H1 (cell line): ENCODE measurements around the gene DCAF4. TPM values are rescaled to one million over a fixed set of nuclear protein-coding genes. Genes with fewer than 3 reads are reported as not detected.
A peak's percentile ranks its signal among the peaks of the same experiment; 100 is the strongest.

Experiments used
- CTCF ChIA-PET: fragments of 300-600 bp; sonication (Branson Sonifier 250); formaldehyde crosslinking; loops from one replicate; lab custom pipeline; 2021; ENCODE audit not compliant: partially characterized antibody; lab: Charles Lee
- POLR2A ChIA-PET: fragments of 300-600 bp; sonication (Branson Sonifier 250); formaldehyde crosslinking; loops from one replicate; lab custom pipeline; 2021; ENCODE audit warnings: inconsistent platforms; ENCODE audit not compliant: partially characterized antibody; lab: Charles Lee
- DNase-seq, 2 experiments: peaks; one replicate each; pipeline versions ENCODE4 v3.0.0 to v3.0.0-alpha.2; 2010 to 2022; ENCODE audit warnings: low spot score in 2 of 2, low read depth in 1 of 2, mixed read lengths in 1 of 2
- FAIRE-seq: peaks from 2 replicates; lab custom pipeline; 2011; peaks lifted over from hg19 to GRCh38; lab: Jason Lieb, UNC
- H2AFZ ChIP-seq: 2 replicates; pipeline ENCODE4 v1.8.1; 2012; ENCODE audit warnings: low read length, inconsistent platforms
- H2AK5ac ChIP-seq: 2 replicates; pipeline ENCODE4 v1.6.1; 2013; ENCODE audit warnings: low read depth, low read length
- H2BK120ac ChIP-seq: replicated peaks from 2 replicates; pipeline ENCODE3; 2013; ENCODE audit warnings: low read depth, low read length, inconsistent platforms
- H2BK12ac ChIP-seq: 2 replicates; pipeline ENCODE4 v1.6.1; 2013; ENCODE audit warnings: low read depth, low read length
- H2BK15ac ChIP-seq: 2 replicates; pipeline ENCODE4 v1.6.1; 2013; ENCODE audit warnings: low read length
- H2BK20ac ChIP-seq: 2 replicates; pipeline ENCODE4 v1.6.1; 2013; ENCODE audit warnings: low read length
- H2BK5ac ChIP-seq: 2 replicates; pipeline ENCODE4 v1.6.1; 2013; ENCODE audit warnings: low read depth, low read length
- H3K14ac ChIP-seq: 2 replicates; pipeline ENCODE4 v1.6.1; 2013; ENCODE audit warnings: inconsistent platforms; ENCODE audit not compliant: insufficient read length
- H3K18ac ChIP-seq: 2 replicates; pipeline ENCODE4 v1.6.1; 2013; ENCODE audit warnings: low read length; ENCODE audit errors: extremely low read depth
- H3K23ac ChIP-seq: 2 replicates; pipeline ENCODE4 v1.6.1; 2013; ENCODE audit warnings: inconsistent platforms; ENCODE audit not compliant: insufficient read length
- H3K23me2 ChIP-seq: 2 replicates; pipeline ENCODE4 v1.6.1; 2013; ENCODE audit warnings: low read depth, low read length
- H3K27ac ChIP-seq: 2 replicates; pipeline ENCODE4 v1.6.1; 2011; ENCODE audit warnings: low read depth, low read length, inconsistent platforms
- H3K27me3 ChIP-seq, 4 experiments: replicated peaks in 1 of 4; 1 replicate in 1 of 4; 2 replicates in 3 of 4; pipeline versions ENCODE4 v1.6.1 to v1.8.1; 2011 to 2013; ENCODE audit warnings: low read length in 3 of 4, mild to moderate bottlenecking in 3 of 4, inconsistent platforms in 2 of 4, mixed read lengths in 2 of 4, moderate library complexity in 1 of 4; ENCODE audit not compliant: control insufficient read depth in 3 of 4, insufficient read depth in 3 of 4; ENCODE audit errors: extremely low read depth in 1 of 4
- H3K36me3 ChIP-seq, 4 experiments: 2 replicates each; pipeline versions ENCODE4 v1.6.1 to v1.8.1; 2011 to 2013; ENCODE audit warnings: mild to moderate bottlenecking in 4 of 4, low read length in 3 of 4, moderate library complexity in 2 of 4, control low read depth in 1 of 4, inconsistent platforms in 1 of 4; ENCODE audit not compliant: insufficient read depth in 4 of 4, control insufficient read depth in 2 of 4
- H3K4ac ChIP-seq: replicated peaks from 2 replicates; pipeline ENCODE3; 2013; ENCODE audit warnings: low read length, low read depth, mixed read lengths, inconsistent platforms; ENCODE audit not compliant: insufficient read length
- H3K4me1 ChIP-seq, 4 experiments: replicated peaks in 1 of 4; 1 replicate in 1 of 4; 2 replicates in 3 of 4; pipeline versions ENCODE4 v1.6.1 to v1.8.1; 2011 to 2013; ENCODE audit warnings: low read length in 3 of 4, inconsistent platforms in 2 of 4, mixed read lengths in 1 of 4; ENCODE audit not compliant: insufficient read depth in 4 of 4, control insufficient read depth in 3 of 4
- H3K4me2 ChIP-seq, 2 experiments: 2 replicates each; pipeline versions ENCODE4 v1.6.1 to v1.8.1; 2011 to 2013; ENCODE audit warnings: low read depth in 2 of 2, low read length in 2 of 2, control low read depth in 1 of 2, inconsistent platforms in 1 of 2, mild to moderate bottlenecking in 1 of 2; ENCODE audit not compliant: insufficient read depth in 1 of 2
- H3K4me3 ChIP-seq, 4 experiments: fragments of 200-600, 300-600 bp in 1 of 4; sonication (generic), shearing (Covaris generic), sonication (Bioruptor Twin) in 1 of 4; 2 replicates each; pipeline versions ENCODE4 v1.5.1 to v1.8.1; 2011 to 2016; ENCODE audit warnings: low read length in 4 of 4, low read depth in 3 of 4, control low read depth in 2 of 4, inconsistent platforms in 2 of 4, mild to moderate bottlenecking in 2 of 4, mixed read lengths in 1 of 4, moderate library complexity in 1 of 4; ENCODE audit not compliant: insufficient read depth in 2 of 4; ENCODE audit errors: extremely low read depth in 1 of 4
- H3K56ac ChIP-seq: replicated peaks from 2 replicates; pipeline ENCODE3; 2013; ENCODE audit warnings: low read depth, mild to moderate bottlenecking, mixed read lengths, low read length, inconsistent platforms; ENCODE audit not compliant: insufficient read length
- H3K79me1 ChIP-seq: 2 replicates; pipeline ENCODE4 v1.6.1; 2013; ENCODE audit warnings: low read depth, low read length, control low read depth
- H3K79me2 ChIP-seq, 2 experiments: 2 replicates each; pipeline versions ENCODE4 v1.6.1 to v1.8.1; 2012 to 2013; ENCODE audit warnings: low read length in 2 of 2, mild to moderate bottlenecking in 2 of 2, inconsistent platforms in 1 of 2; ENCODE audit not compliant: insufficient read depth in 2 of 2, control insufficient read depth in 1 of 2
- H3K9ac ChIP-seq, 4 experiments: replicated peaks in 1 of 4; 1 replicate in 1 of 4; 2 replicates in 3 of 4; pipeline versions ENCODE4 v1.6.1 to v1.8.1; 2011 to 2013; ENCODE audit warnings: low read depth in 3 of 4, low read length in 3 of 4, control low read depth in 2 of 4, mild to moderate bottlenecking in 2 of 4, moderate library complexity in 2 of 4, inconsistent platforms in 1 of 4; ENCODE audit errors: extremely low read depth in 1 of 4
- H3K9me3 ChIP-seq, 2 experiments: 2 replicates each; pipeline versions ENCODE4 v1.6.1 to v1.8.1; 2012 to 2013; ENCODE audit warnings: mild to moderate bottlenecking in 2 of 2, moderate library complexity in 2 of 2, control low read depth in 1 of 2, inconsistent platforms in 1 of 2, low read depth in 1 of 2, low read length in 1 of 2, mixed read lengths in 1 of 2; ENCODE audit not compliant: insufficient read depth in 2 of 2
- H4K20me1 ChIP-seq, 2 experiments: replicated peaks in 1 of 2; 2 replicates each; pipeline versions ENCODE3 to v1.8.1; 2011 to 2013; ENCODE audit warnings: inconsistent platforms in 2 of 2, low read length in 2 of 2, mild to moderate bottlenecking in 1 of 2; ENCODE audit not compliant: insufficient read depth in 2 of 2, control insufficient read depth in 1 of 2
- H4K5ac ChIP-seq: 2 replicates; pipeline ENCODE4 v1.6.1; 2013; ENCODE audit warnings: low read length, low read depth, mixed read lengths, inconsistent platforms; ENCODE audit not compliant: insufficient read length
- H4K8ac ChIP-seq: 2 replicates; pipeline ENCODE4 v1.8.0; 2013; ENCODE audit warnings: mild to moderate bottlenecking, moderate library complexity, low read length, inconsistent platforms; ENCODE audit not compliant: insufficient read depth; ENCODE audit errors: extremely low read depth
- H4K91ac ChIP-seq: replicated peaks from 2 replicates; pipeline ENCODE3; 2013; ENCODE audit warnings: low read length, mixed read lengths, inconsistent platforms; ENCODE audit not compliant: insufficient read length
- BCL11A ChIP-seq, 2 experiments: IDR thresholded peaks; one replicate each; pipeline ENCODE4 v1.6.1; 2011; ENCODE audit warnings: low read depth in 2 of 2, low read length in 2 of 2, mild to moderate bottlenecking in 2 of 2
- CEBPB ChIP-seq: IDR thresholded peaks from 2 replicates; pipeline ENCODE4 v1.6.1; 2012; ENCODE audit warnings: low read depth, low read length
- CHD2 ChIP-seq: IDR thresholded peaks from 2 replicates; pipeline ENCODE4 v1.6.1; 2012; ENCODE audit warnings: low read length, improper control_type of control experiment
- EP300 ChIP-seq, 2 experiments: IDR thresholded peaks; 1 replicate in 1 of 2; 2 replicates in 1 of 2; pipeline ENCODE4 v1.6.1; 2011 to 2012; ENCODE audit warnings: low read depth in 2 of 2, low read length in 2 of 2, mild to moderate bottlenecking in 2 of 2, borderline replicate concordance in 1 of 2, inconsistent platforms in 1 of 2, moderate library complexity in 1 of 2
- KDM4A ChIP-seq: IDR thresholded peaks from one replicate; pipeline ENCODE4 v1.7.1; 2012; ENCODE audit warnings: low read depth, mild to moderate bottlenecking, moderate library complexity, low read length, inconsistent platforms; ENCODE audit not compliant: severe bottlenecking
- POU5F1 ChIP-seq: IDR thresholded peaks from 2 replicates; pipeline ENCODE4 v1.6.1; 2011; ENCODE audit warnings: low read depth, mild to moderate bottlenecking, low read length, moderate library complexity
- RAD21 ChIP-seq, 2 experiments: IDR thresholded peaks in 1 of 2; conservative IDR thresholded peaks in 1 of 2; 2 replicates each; pipeline ENCODE4 v1.6.1; 2011; ENCODE audit warnings: low read depth in 2 of 2, low read length in 2 of 2, improper control_type of control experiment in 1 of 2, inconsistent platforms in 1 of 2, mild to moderate bottlenecking in 1 of 2, moderate library complexity in 1 of 2
- RBBP5 ChIP-seq: IDR thresholded peaks from 2 replicates; pipeline ENCODE4 v1.7.1; 2012; ENCODE audit warnings: low read depth, mild to moderate bottlenecking, inconsistent platforms, low read length, moderate library complexity, borderline replicate concordance
- SIX5 ChIP-seq: IDR thresholded peaks from 2 replicates; pipeline ENCODE4 v1.6.1; 2011; ENCODE audit warnings: mild to moderate bottlenecking, low read depth, low read length
- SP2 ChIP-seq: IDR thresholded peaks from 2 replicates; pipeline ENCODE4 v1.6.1; 2012; ENCODE audit warnings: mild to moderate bottlenecking, low read length, inconsistent platforms
- TCF12 ChIP-seq: IDR thresholded peaks from 2 replicates; pipeline ENCODE4 v1.6.1; 2011; ENCODE audit warnings: low read depth, mild to moderate bottlenecking, low read length
- TEAD4 ChIP-seq: IDR thresholded peaks from 2 replicates; pipeline ENCODE4 v1.6.1; 2012; ENCODE audit warnings: low read depth, low read length, inconsistent platforms, mixed read lengths
- WGBS, 2 experiments: shearing (Covaris generic) in 1 of 2; methylation state at CpG; one replicate each; pipeline versions ENCODE4 v1.1.6 to v1.1.7; 2013 to 2015; ENCODE audit warnings: low lambda C conversion rate in 2 of 2, mixed read lengths in 2 of 2, inconsistent platforms in 1 of 2, low coverage in 1 of 2, missing lambda C conversion rate in 1 of 2; ENCODE audit not compliant: insufficient replicate concordance in 2 of 2, insufficient coverage in 1 of 2, insufficient read length in 1 of 2; ENCODE audit errors: extremely low coverage in 1 of 2, missing lambda C conversion rate in 1 of 2; 5-methylcytosine and 5-hydroxymethylcytosine counted together
- polyA plus RNA-seq, 7 experiments: library from polyadenylated mRNA; depleted of rRNA in 3 of 7; stranded (reverse) in 5 of 7; unstranded in 2 of 7; fragments of >200 nt in 5 of 7; fragments of 200-250 nt in 2 of 7; gene quantifications; 1 replicate in 5 of 7; 2 replicates in 1 of 7; 4 replicates in 1 of 7; pipeline versions ENCODE4 v1.2.1 to v1.2.3, GENCODE V29; 2011 to 2013; ENCODE audit warnings: missing spikeins in 2 of 7, mixed read lengths in 2 of 7
- total RNA-seq: library from RNA; stranded (reverse); fragmentation: NEBNext Ultra II Directional; extraction: Animal tissue kit (Norgen Biotek cat#: 25700); gene quantifications from 2 replicates; pipeline ENCODE4 v1.2.1, GENCODE V29; 2021

Gene DCAF4
- total and polyA plus RNA-seq, 2 of the 8 experiments (the other 6 are each of a cell fraction or from before 2014, with no cell fraction given): 17.0 to 21.1 TPM

DNA sequence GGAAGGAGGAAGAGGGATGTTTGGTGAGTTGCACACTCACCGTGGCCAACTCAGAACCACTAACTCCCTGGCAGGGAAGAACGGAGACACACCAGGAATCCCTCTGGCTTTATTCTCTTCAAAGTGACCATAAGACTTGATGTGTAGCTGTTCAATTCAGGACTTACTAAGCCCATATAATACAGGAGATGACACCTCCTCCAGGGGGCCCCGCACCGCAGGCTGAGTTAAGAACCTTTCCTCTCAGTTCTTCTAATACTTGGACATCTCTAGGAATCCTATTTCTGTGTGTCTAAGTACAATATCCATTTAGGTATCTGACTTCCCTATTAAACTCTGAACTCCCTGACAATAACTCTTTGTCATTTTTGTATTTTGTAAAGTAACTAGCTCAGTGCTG lies 49.5 kb downstream of the DCAF4 start:
- H3K36me3 ChIP-seq: peaks cover 2 to 24% (median 5%) of the 10 kb centered on the region in 4 experiments; a peak in 4 of 8 replicates
- H3K23ac ChIP-seq: no peak overlapping the region
- no peak overlapping the region for H2BK5ac ChIP-seq
- H3K23me2 ChIP-seq: no peaks in the 10 kb centered on the region
- no peak overlapping the region for H3K4ac ChIP-seq
- FAIRE-seq: no peak
- H3K4me3 ChIP-seq: no peak overlapping the region
- H3K56ac ChIP-seq: no peak overlapping the region
- no peak overlapping the region for H4K91ac ChIP-seq
- H3K27ac ChIP-seq: no peak overlapping the region
- H2AK5ac ChIP-seq: no peak overlapping the region
- no peak overlapping the region for H3K4me2 ChIP-seq
- no peak overlapping the region for H3K18ac ChIP-seq
- no peaks in the 10 kb centered on the region; the same call in 1 of the 2 replicates for H3K79me1 ChIP-seq
- peaks cover 2% of the 10 kb centered on the region in 2 experiments for H4K20me1 ChIP-seq
- no peak overlapping the region for H3K9ac ChIP-seq
- H3K79me2 ChIP-seq: no peaks in the 10 kb centered on the region
- H3K27me3 ChIP-seq: no peaks in the 10 kb centered on the region
- WGBS, 2 experiments: 89% methylated on average over 4 of the region's 4 CpGs; no CpG with 5 or more reads in 1 of the 2 experiments
- no peak for DNase-seq
- H3K14ac ChIP-seq: no peak overlapping the region
- H2BK20ac ChIP-seq: no peak overlapping the region
- H3K4me1 ChIP-seq: peaks cover under 1 to 5% (median 1%) of the 10 kb centered on the region in 4 experiments; a peak in 4 of 7 replicates
- H4K8ac ChIP-seq: no peak overlapping the region
- no peaks in the 10 kb centered on the region for H3K9me3 ChIP-seq
- no peak overlapping the region for H4K5ac ChIP-seq
- H2AFZ ChIP-seq: no peak overlapping the region
- H2BK12ac ChIP-seq: no peak overlapping the region
- ChIA-PET POLR2A (interaction anchor here (0.9 kb wide), 1 partner anchor 14 kb away, joined by 3 read pairs; no protein-coding TSS in a partner anchor), CTCF (interaction anchor here (0.8 to 4.0 kb wide), 14 partner anchors 9 to 121 kb away, joined by 3 to 15 read pairs (median 4); no protein-coding TSS in a partner anchor)
- H2BK120ac ChIP-seq: no peak overlapping the region
- H2BK15ac ChIP-seq: no peak overlapping the region
- TF ChIP-seq EP300 (IDR thresholded peaks at IDR 0.05; ENCODE audit: borderline replicate concordance in 1 of 2, low read depth in 2 of 2, low read length in 2 of 2): no peak
- TF ChIP-seq TCF12: no peak
- TF ChIP-seq RBBP5: no peak
- TF ChIP-seq POU5F1: no peak
- TF ChIP-seq CEBPB: no peak
- no peak for TF ChIP-seq SIX5
- no peak for TF ChIP-seq KDM4A
- TF ChIP-seq SP2: no peak
- TF ChIP-seq RAD21 (IDR thresholded peaks at IDR 0.05 in 1 of 2, conservative IDR thresholded peaks at IDR 0.05 in 1 of 2; ENCODE audit: low read depth in 2 of 2, low read length in 2 of 2): peak; percentile 32 to 51; a peak in 3 of 4 replicates
- TF ChIP-seq BCL11A (IDR thresholded peaks at IDR 0.05; ENCODE audit: low read depth in 2 of 2, low read length in 2 of 2): no peak
- TF ChIP-seq CHD2: no peak
- TF ChIP-seq TEAD4: no peak
